NCI-H2171 treated with DMSO at 0.1 percent for 48 hours (cell line): ENCODE data around the gene PLCD1.
"Not testable (repeated sequence)": the region's sequence is repeated elsewhere in the genome, so short reads cannot be mapped to it uniquely, and the experiment has no call there.

ENCODE experiments used
- DNase-seq: peaks from one replicate; lab custom pipeline; 2025; lab: John Stamatoyannopoulos, UW

The PLCD1 gene

GRCh38 chr3:38036906-38037305 lies 7.5 kb upstream of the PLCD1 start:
- no peak for DNase-seq

DNA sequence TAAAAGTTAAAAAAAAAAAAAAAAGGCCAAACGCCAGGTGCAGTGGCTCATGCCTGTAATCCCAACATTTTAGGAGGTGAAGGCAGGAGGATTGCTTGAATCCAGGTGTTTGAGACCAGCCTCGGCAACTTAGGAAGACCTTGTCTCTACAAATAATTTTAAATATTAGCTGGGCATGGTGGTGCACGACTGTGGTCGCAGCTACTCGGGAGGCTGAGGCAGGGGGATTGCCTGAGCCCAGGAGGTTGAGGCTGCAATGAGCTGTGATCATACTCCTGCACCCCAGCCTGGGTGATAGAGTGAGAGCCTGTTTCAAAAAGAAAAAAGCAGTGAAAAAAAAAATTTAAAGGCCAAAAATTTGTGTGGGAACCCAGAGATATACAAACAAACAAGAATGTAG lies 6.8 kb upstream of the PLCD1 start:
- no peak for DNase-seq

DNA sequence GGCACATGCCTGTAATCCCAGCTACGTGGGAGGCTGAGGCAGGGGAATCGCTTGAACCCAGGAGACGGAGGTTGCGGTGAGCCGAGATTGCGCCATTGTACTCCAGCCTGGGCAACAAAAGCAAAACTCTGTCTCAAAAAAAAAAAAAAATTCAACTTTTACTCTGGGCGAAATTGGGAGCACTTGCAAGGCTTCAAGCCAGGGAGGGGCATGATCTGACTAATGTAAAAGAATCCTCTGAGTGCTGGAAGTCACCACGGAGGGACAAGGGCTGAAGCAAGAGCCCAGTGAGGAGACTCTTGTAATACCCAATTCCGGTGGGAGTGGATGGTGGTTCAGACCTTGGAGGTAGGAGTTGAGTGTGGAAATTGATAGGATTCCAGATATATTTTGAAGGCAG lies 4.9 kb upstream of the PLCD1 start:
- not testable (repeated sequence) for DNase-seq

- not testable (repeated sequence) for DNase-seq
These were observed 4.1 kb upstream of the PLCD1 start for GRCh38 chr3:38033586-38033985.

- no peak for DNase-seq
These were observed 3.0 kb upstream of the PLCD1 start for GRCh38 chr3:38032328-38032865.

DNA sequence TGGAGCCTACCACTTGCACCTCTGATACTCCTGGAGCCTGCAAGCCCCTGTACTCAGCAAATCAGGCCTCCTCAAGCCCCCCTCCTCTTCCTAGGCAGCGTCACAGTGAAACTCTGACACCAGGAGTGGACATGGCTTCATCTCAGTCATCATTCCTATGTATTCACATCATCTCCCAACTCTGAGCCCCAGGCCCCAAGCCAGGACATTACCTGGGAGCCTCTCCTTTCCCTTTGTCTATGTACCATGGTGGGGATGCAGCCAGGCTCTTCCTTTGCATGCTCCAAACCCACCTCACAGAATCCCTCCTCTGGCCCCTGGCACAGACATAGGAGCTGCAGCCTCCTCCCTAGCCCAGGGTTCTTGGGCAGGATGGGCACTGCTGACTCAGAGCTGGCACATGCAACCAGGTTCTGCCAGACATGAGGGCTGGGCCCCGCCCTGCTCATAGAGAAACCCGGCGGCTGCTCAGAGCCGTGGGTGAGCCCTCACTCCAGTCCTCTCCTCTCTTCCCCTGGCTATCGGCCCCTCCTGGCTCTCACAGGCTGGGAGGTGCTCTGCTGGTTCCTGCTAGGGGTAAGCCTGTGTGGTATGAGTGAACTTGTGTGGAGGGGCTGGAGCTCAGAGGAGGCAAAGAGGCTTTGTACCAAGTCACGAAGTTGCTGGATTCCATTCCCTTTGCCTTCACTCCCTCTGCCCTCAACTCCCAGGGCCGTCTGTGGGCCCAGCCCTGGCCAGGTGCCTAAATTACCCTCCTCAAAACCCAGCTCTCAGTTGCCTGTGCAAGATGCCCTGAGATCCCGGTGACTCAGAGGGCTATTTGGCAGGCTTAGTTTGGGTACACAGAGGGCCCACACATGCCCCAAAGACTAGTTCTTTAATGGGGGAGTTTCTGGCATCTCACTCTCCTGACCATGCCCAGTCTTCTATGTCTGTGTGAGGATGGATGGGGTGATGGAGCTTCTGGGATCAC lies 1.9 kb upstream of the PLCD1 start:
- DNase-seq, result no peak

DNA sequence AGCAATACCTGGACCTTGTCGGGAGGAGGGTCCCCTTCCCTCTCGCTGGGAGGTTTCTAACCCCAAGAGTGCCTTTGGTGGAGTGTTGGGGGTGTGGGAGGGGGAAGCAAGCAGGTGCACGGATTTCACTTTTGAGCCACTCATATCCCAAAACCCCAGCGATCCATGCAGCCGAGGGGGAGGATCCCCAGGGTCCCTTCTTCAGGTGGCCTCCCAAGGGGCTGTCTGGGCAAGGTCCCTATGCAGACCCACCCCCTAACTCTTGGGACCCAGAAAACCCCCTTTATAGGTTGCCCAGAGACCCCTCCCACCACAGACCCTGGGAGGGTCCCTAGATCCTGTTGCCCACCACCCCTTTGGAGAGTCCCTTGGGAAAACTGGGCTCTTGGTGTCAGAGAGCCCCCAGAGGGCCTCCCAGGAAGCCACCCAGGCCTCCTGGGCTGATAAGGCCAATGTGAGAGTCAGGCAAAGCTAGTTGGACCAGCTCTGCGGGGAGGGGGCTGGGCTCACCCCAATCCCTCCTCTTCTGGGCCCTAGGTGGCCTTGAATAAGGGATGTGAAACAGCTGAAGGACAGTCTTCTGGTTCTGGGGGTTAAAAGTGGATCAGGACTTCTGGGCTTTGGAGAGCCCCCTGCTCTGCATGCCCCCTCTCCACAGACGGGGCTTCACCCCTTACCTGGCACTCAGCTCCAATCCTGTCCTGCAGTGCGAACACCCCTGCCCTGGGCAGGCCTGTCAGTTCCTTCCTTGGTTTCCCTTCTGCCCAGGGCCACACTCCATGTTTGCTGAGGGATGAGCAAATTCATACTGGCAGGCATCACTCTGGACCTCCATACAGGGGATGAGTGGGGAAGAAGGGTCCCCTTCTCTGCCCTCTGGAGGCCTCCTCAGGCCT lies 932 bp upstream of the PLCD1 start:
- no peak for DNase-seq

DNA sequence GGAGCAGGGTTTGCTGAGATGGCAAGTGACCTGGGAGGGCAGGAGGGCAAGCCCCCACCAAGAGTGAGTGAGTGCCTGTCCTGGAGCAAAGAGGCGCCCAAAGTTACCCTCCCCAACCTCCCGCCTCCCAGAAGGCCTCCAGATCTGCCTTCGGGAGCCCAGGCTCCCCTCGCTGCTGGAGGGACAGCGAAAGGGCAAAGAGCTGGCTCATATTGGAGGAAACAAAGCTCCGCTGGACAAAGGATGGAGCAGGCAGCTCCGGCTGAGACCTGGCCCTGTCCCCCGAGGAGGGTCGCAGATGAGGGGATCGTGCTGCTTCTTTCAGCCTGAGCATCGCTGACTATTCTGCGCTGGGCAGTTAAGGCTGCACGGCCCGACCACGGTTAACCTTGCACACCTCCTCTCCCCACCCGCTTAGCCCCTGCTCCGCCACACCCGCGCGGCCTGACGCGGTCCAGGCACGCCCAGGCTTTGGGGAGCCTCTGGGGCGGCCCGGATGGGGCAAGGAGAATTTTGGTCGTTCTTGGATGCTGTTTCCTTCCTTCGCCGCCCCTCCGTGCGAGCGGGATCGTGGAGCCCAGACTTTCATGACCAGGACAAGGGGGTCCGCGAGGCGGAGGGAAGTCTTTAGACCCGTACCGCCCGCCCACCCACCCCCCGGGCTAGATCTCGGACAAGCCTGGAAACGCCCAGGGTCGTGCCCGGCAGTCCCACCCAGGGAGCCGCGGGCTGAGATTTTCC lies 651 bp downstream of the PLCD1 start:
- no peak for DNase-seq

GRCh38 chr3:38027466-38028465 lies 1.7 kb downstream of the PLCD1 start:
- DNase-seq, result no peak

- no peak for DNase-seq
These were observed 2.6 kb downstream of the PLCD1 start for GRCh38 chr3:38026856-38027255.

GRCh38 chr3:38022896-38023709 lies 6.3 kb downstream of the PLCD1 start:
- no peak for DNase-seq

DNA sequence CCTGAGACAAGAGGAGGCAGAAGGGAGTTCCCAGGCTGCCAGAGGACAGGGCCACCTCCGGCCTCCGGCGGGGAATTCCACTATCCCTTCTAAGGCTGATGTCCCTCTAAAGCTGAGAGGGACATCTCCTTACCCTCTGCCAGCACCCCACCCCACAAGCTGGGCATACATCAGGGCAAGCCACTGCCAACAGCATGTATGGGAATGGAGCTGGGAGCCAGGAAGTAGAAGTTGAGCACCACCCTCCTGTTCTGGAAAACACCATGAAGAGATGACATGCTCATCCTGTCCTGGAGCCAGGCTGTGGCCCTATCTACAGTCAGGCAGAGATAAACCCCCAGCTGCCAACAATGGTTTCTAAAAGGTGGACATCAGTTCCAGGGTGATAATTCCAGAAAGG lies 7.1 kb downstream of the PLCD1 start:
- DNase-seq, result no peak

DNA sequence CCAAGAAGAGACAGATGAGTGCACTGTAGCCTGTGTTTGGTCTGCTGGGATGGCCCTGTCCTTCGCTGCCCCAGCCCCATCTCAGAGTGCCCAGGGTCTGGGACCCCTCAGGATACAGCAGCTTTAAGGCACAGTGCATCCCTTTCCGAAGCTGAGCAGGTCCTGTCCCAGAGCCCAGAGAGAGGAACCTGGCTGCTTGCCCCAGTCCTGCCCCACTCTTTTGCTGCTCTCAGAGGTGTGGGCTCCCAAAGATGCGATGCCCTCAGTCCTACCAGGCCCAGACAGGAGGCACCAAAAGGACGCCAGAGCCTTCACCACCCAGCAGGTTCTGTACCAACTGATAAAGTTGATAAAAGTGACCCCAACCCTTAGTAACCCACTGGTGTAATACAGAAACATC lies 8.2 kb downstream of the PLCD1 start:
- no peak for DNase-seq

GRCh38 chr3:38020342-38020726 lies 9.1 kb downstream of the PLCD1 start:
- no peak for DNase-seq

DNA sequence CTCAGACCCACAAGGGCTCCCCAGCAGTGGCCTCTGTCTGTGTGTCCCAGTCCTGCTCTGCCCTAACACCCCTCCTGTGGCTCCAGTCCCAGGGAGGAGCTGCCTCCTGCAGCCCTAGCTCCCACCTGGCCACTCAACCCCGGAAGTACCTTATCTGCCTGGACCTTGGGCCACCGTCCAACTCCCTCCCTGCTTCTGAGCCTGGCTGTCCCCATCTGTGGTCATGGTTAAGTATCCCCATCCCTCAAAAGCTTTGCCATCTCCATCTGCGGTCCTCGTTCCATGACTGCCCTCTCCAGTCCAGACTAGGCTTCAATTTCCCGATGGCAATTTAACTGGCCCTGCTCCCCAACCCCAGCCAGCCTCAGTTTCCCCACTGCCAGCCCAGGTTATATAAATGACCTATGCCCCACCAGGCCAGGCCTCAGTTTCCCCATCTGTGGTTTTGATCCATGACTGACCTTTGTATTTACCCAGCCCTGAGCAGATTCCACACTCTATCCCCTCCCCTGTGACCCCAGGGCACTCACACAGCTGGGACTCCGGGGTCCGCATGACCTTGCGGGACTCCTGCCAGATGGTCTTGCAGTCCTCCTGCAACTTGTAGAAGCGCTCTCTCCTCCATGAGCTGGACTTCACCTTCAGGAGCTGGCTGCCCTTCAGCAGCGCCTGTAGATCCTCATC lies 9.6 kb downstream of the PLCD1 start:
- DNase-seq, result no peak

DNA sequence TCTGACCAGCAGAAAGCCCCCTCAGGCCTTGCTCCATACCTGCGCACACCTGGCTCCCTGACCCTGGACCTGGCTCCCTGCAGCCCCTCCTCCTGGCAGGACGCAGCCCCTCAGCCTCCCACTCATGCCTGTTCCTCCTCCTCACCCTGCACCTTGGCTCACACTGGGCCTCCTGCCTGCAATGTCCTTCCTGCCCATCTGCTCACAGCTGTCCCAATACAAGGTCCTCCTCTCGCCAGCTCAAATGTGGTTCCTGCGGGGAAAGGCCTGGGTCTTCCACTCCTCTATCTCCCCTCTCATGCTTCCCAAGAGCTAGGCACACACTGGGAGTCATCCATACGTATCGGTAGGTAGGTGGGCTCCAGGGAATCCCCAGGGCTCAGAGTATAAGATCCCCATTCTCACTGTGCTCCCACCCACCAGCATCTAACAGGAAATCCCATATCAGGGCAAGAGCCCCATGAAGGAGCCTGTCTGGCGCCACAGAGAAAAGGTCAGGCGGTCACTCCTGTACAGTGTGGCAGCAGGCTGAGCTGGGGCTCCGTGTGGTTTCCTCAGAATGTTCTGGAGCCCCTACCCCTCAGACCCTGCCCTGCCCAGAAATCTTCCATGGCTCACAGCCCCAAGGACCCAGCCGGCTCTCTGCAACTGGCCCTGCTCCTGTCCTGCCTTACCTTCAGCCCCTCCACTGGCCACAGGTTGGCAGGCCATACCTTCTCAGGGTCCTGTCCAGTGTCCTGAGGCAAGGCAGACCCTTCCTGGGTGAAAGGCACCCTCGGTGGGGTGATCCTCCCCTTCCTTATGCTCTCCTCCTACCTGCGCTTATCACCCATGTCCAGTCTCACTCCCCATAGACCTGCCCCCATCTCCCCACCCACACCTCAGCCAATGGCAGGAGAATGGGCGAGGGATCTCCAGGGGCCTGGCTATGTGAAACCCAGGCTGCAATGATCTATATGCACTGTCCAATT lies 10.9 kb downstream of the PLCD1 start:
- DNase-seq, result no peak

DNA sequence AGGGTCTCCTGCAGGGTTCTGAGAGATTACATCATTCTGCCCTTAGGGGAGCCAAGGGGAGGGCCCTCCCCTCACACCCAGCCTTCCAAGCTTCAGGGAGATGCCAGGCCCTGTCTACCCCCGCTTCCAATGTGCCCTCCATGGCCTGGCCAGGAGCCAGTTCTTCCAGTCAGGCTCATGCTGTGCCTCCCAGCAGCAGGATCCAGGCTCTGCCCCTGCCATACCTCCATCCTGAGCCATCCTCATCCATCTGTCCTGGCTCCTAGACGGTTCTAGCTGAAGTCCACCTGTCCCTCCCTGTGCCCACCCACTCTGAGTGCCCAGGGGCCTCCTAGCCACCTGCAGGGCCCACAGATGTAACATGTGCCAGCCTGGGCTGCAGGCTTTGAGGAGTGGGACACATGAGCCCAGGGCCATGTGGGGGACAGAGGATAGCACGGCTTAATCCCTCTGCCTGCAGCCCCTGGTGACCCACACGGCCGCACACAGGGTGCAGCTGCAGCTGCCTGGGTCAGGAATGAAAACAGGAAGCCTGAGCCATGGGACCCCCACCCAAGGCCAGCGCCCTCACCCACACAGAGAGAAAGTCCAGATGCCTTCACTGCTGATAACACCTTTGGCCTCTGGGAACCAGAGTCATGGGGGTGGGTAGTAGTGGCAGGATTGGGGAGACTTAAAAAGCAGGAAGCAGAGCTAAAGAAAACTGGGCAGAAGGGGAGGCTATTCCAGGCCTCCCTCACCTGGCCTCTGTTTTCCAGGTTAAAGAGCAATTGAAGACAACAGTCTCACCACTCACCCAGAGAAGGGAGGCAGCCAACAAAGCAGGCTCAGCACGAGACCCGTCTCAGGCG lies 11.8 kb downstream of the PLCD1 start:
- no peak for DNase-seq
